Mucosa of rectum (tissue), 2 donors: ENCODE measurements around the gene BPIFB3.
"Not testable (repeated sequence)": the region's sequence is repeated elsewhere in the genome, so short reads cannot be mapped to it uniquely, and the experiment has no call there.

ENCODE experiments used
- H3K27ac ChIP-seq, 2 donors: one replicate each; pipeline ENCODE4 v1.7.0; 2013; ENCODE audit warnings: inconsistent platforms in 2 of 2, low read depth in 2 of 2, low read length in 2 of 2
- H3K27me3 ChIP-seq, 2 donors: one replicate each; pipeline ENCODE4 v1.7.0; 2013; ENCODE audit warnings: low read length in 2 of 2; ENCODE audit not compliant: control insufficient read depth in 2 of 2, insufficient read depth in 2 of 2
- H3K36me3 ChIP-seq, 2 donors: one replicate each; pipeline ENCODE4 v1.7.0; 2013; ENCODE audit warnings: low read length in 2 of 2; ENCODE audit not compliant: control insufficient read depth in 2 of 2, insufficient read depth in 2 of 2
- H3K4me1 ChIP-seq, 2 donors: one replicate each; pipeline ENCODE4 v1.7.0; 2013; ENCODE audit warnings: low read length in 2 of 2, mild to moderate bottlenecking in 1 of 2; ENCODE audit not compliant: control insufficient read depth in 2 of 2, insufficient read depth in 2 of 2
- H3K4me3 ChIP-seq, 2 donors: one replicate each; pipeline ENCODE4 v1.7.0; 2013; ENCODE audit warnings: low read length in 2 of 2
- H3K9ac ChIP-seq, 2 donors: one replicate each; pipeline ENCODE4 v1.7.0; 2013; ENCODE audit warnings: low read length in 2 of 2, low read depth in 1 of 2, mild to moderate bottlenecking in 1 of 2
- H3K9me3 ChIP-seq, 2 donors: one replicate each; pipeline ENCODE4 v1.7.0; 2013; ENCODE audit warnings: low read length in 2 of 2; ENCODE audit not compliant: control insufficient read depth in 2 of 2
- donor health status: healthy.
- donor health status: Normal muscosa, but diverticular disease.

BPIFB3 gene

GRCh38 chr20:33045129-33045721 lies 8.5 kb upstream of the BPIFB3 start:
- H3K4me1 ChIP-seq, H3K9me3 ChIP-seq, H3K36me3 ChIP-seq, H3K9ac ChIP-seq, H3K27me3 ChIP-seq, H3K4me3 ChIP-seq, H3K27ac ChIP-seq: not testable (repeated sequence)

GRCh38 chr20:33046412-33046811 lies 7.3 kb upstream of the BPIFB3 start:
- no peaks in the 10 kb centered on the region for H3K27me3 ChIP-seq
- no peak overlapping the region for H3K27ac ChIP-seq
- H3K4me3 ChIP-seq: no peak overlapping the region
- no peaks in the 10 kb centered on the region for H3K9me3 ChIP-seq
- H3K4me1 ChIP-seq: no peaks in the 10 kb centered on the region
- no peak overlapping the region for H3K9ac ChIP-seq
- no peaks in the 10 kb centered on the region for H3K36me3 ChIP-seq

- H3K27me3 ChIP-seq: no peaks in the 10 kb centered on the region
- no peak overlapping the region for H3K9ac ChIP-seq
- no peak overlapping the region for H3K4me3 ChIP-seq
- H3K4me1 ChIP-seq: no peaks in the 10 kb centered on the region
- no peak overlapping the region for H3K27ac ChIP-seq
- no peaks in the 10 kb centered on the region for H3K36me3 ChIP-seq
- H3K9me3 ChIP-seq: no peaks in the 10 kb centered on the region
These were observed 2.4 kb upstream of the BPIFB3 start for GRCh38 chr20:33051333-33051732.

GRCh38 chr20:33054381-33054780 lies 678 bp downstream of the BPIFB3 start:
- Histone ChIP-seq H3K4me1 (no peaks in the 10 kb centered on the region), H3K36me3 (no peaks in the 10 kb centered on the region), H3K4me3 (no peak overlapping the region), H3K9me3 (no peaks in the 10 kb centered on the region), H3K27me3 (no peaks in the 10 kb centered on the region), H3K9ac (no peak overlapping the region), H3K27ac (no peak overlapping the region)

- Histone ChIP-seq H3K9ac (no peak overlapping the region), H3K9me3 (no peaks in the 10 kb centered on the region)
These were observed 1.1 kb downstream of the BPIFB3 start for GRCh38 chr20:33054791-33055190.

GRCh38 chr20:33059136-33059535 lies 5.4 kb downstream of the BPIFB3 start:
- H3K4me1 ChIP-seq: no peaks in the 10 kb centered on the region
- no peaks in the 10 kb centered on the region for H3K36me3 ChIP-seq
- H3K9me3 ChIP-seq: no peaks in the 10 kb centered on the region
- H3K27ac ChIP-seq: no peak overlapping the region
- H3K4me3 ChIP-seq: no peak overlapping the region
- no peaks in the 10 kb centered on the region for H3K27me3 ChIP-seq
- H3K9ac ChIP-seq: no peak overlapping the region

More at GRCh38 chr20:33054791-33055190, 1.1 kb downstream of the BPIFB3 start:
- no peak overlapping the region for H3K4me3 ChIP-seq
- H3K36me3 ChIP-seq: no peaks in the 10 kb centered on the region
- H3K27ac ChIP-seq: no peak overlapping the region
- H3K27me3 ChIP-seq: no peaks in the 10 kb centered on the region
- no peaks in the 10 kb centered on the region for H3K4me1 ChIP-seq

- no peak overlapping the region for H3K4me3 ChIP-seq
- no peaks in the 10 kb centered on the region for H3K9me3 ChIP-seq
- H3K36me3 ChIP-seq: no peaks in the 10 kb centered on the region
- no peak overlapping the region for H3K27ac ChIP-seq
- H3K9ac ChIP-seq: no peak overlapping the region
- H3K27me3 ChIP-seq: no peaks in the 10 kb centered on the region
- H3K4me1 ChIP-seq: no peaks in the 10 kb centered on the region
These were observed 6.2 kb downstream of the BPIFB3 start for GRCh38 chr20:33059741-33060390.

GRCh38 chr20:33061658-33062028 lies 7.9 kb downstream of the BPIFB3 start:
- no peaks in the 10 kb centered on the region for H3K9me3 ChIP-seq
- H3K9ac ChIP-seq: no peak overlapping the region
- H3K27me3 ChIP-seq: no peaks in the 10 kb centered on the region
- no peaks in the 10 kb centered on the region for H3K36me3 ChIP-seq
- H3K4me3 ChIP-seq: no peak overlapping the region
- H3K27ac ChIP-seq: no peak overlapping the region
- H3K4me1 ChIP-seq: no peaks in the 10 kb centered on the region

- no peaks in the 10 kb centered on the region for H3K4me1 ChIP-seq
- no peaks in the 10 kb centered on the region for H3K36me3 ChIP-seq
- no peak overlapping the region for H3K27ac ChIP-seq
- no peaks in the 10 kb centered on the region for H3K9me3 ChIP-seq
- H3K4me3 ChIP-seq: no peak overlapping the region
- H3K9ac ChIP-seq: no peak overlapping the region
- no peaks in the 10 kb centered on the region for H3K27me3 ChIP-seq
These were observed 8.6 kb downstream of the BPIFB3 start for GRCh38 chr20:33062105-33062824.

GRCh38 chr20:33062825-33063149 lies 9.1 kb downstream of the BPIFB3 start:
- Histone ChIP-seq H3K9me3 (no peaks in the 10 kb centered on the region), H3K36me3 (no peaks in the 10 kb centered on the region), H3K9ac (no peak overlapping the region), H3K27ac (no peak overlapping the region), H3K4me3 (no peak overlapping the region), H3K4me1 (no peaks in the 10 kb centered on the region), H3K27me3 (no peaks in the 10 kb centered on the region)
